HCT116 (cell line): Measurements from ENCODE around the gene RAB40C.
A peak's percentile ranks its signal among the peaks of the same experiment; 100 is the strongest.

ENCODE experiments used
- ATF3 ChIP-seq: IDR thresholded peaks from 2 replicates; pipeline ENCODE4 v1.6.1; 2012
- CTCF ChIP-seq, 3 experiments: fragments of 200-600 bp in 1 of 3; sonication (generic) in 1 of 3; IDR thresholded peaks in 2 of 3; conservative IDR thresholded peaks in 1 of 3; 2 replicates each; pipeline ENCODE4 v1.5.1; 2012 to 2017; ENCODE audit warnings: low read depth in 2 of 3, low read length in 2 of 3, antibody characterized with exemption in 1 of 3, borderline replicate concordance in 1 of 3, control low read depth in 1 of 3, mild to moderate bottlenecking in 1 of 3, mixed read lengths in 1 of 3, mixed run types in 1 of 3, moderate library complexity in 1 of 3; ENCODE audit not compliant: insufficient read depth in 1 of 3
- EZH2 ChIP-seq: fragments of 200-600 bp; sonication (generic); IDR thresholded peaks from 2 replicates; pipeline ENCODE4 v1.6.1; 2017; ENCODE audit warnings: antibody characterized with exemption, mixed run types
- EZH2phosphoT487 ChIP-seq: fragments of 200-600 bp; IDR thresholded peaks from 2 replicates; pipeline ENCODE4 v1.6.1; 2018; ENCODE audit warnings: antibody characterized with exemption, borderline replicate concordance
- MAX ChIP-seq: IDR thresholded peaks from 2 replicates; pipeline ENCODE4 v1.6.1; 2012
- POLR2A ChIP-seq: IDR thresholded peaks from 2 replicates; pipeline ENCODE4 v1.7.0; 2011; ENCODE audit warnings: borderline replicate concordance; ENCODE audit not compliant: insufficient read depth, insufficient read length; ENCODE audit errors: extremely low read depth
- POLR2AphosphoS5 ChIP-seq: IDR thresholded peaks from 2 replicates; pipeline ENCODE4 v1.6.1; 2011; ENCODE audit warnings: mild to moderate bottlenecking, low read depth, low read length, moderate library complexity
- RAD21 ChIP-seq: IDR thresholded peaks from 2 replicates; pipeline ENCODE4 v1.6.1; 2012; ENCODE audit warnings: low read depth, mild to moderate bottlenecking
- REST ChIP-seq: IDR thresholded peaks from 2 replicates; pipeline ENCODE4 v1.6.1; 2012; ENCODE audit warnings: low read depth
- SIN3A ChIP-seq: IDR thresholded peaks from 2 replicates; pipeline ENCODE4 v1.6.1; 2012; ENCODE audit warnings: low read depth
- SP1 ChIP-seq: IDR thresholded peaks from 2 replicates; pipeline ENCODE4 v1.6.1; 2012; ENCODE audit warnings: low read depth
- SRF ChIP-seq: IDR thresholded peaks from 2 replicates; pipeline ENCODE4 v1.6.1; 2012; ENCODE audit warnings: low read depth
- YY1 ChIP-seq: IDR thresholded peaks from 2 replicates; pipeline ENCODE4 v1.6.1; 2011; ENCODE audit warnings: low read length, low read depth, moderate library complexity, mild to moderate bottlenecking; ENCODE audit not compliant: insufficient replicate concordance; ENCODE audit errors: extremely low read depth
- ZNF274 ChIP-seq: fragments of 200-500 bp; sonication (Bioruptor generic); IDR thresholded peaks from 2 replicates; pipeline ENCODE4 v1.6.1; 2014; ENCODE audit warnings: mild to moderate bottlenecking, low read depth, low read length, inconsistent platforms

GRCh38 chr16:592518-593306, 2.8 kb downstream of the RAB40C start:
- no peak for TF ChIP-seq YY1
- no peak for TF ChIP-seq POLR2A
- TF ChIP-seq SP1 = no peak
- no peak for TF ChIP-seq CTCF (IDR thresholded peaks at IDR 0.05 in 2 of 3, conservative IDR thresholded peaks at IDR 0.05 in 1 of 3; ENCODE audit: borderline replicate concordance in 1 of 3, insufficient read depth in 1 of 3, low read depth in 2 of 3, low read length in 2 of 3)
- no peak for TF ChIP-seq EZH2
- TF ChIP-seq MAX = peak; percentile 8; the same call in 1 of the 2 replicates
- TF ChIP-seq POLR2AphosphoS5 = no peak
- TF ChIP-seq RAD21 = no peak
- no peak for TF ChIP-seq SRF
- TF ChIP-seq SIN3A = no peak
- no peak for TF ChIP-seq ATF3
- no peak for TF ChIP-seq REST
- no peak for TF ChIP-seq EZH2phosphoT487
- TF ChIP-seq ZNF274 = no peak
